ENCODE results near the gene PPARGC1A.

- TF ChIP-seq HDAC2 (IDR thresholded peaks at IDR 0.05) (no peak), KDM1A (IDR thresholded peaks at IDR 0.05; ENCODE audit: borderline replicate concordance) (no peak), NFIC (IDR thresholded peaks at IDR 0.05; ENCODE audit: low read depth, low read length) (no peak), POLR2AphosphoS5 (IDR thresholded peaks at IDR 0.05; ENCODE audit: low read length) (no peak), POLR2A (IDR thresholded peaks at IDR 0.05; ENCODE audit: low read depth, low read length) (no peak), TARDBP (IDR thresholded peaks at IDR 0.05; ENCODE audit: borderline replicate concordance) (no peak), RAD21 (IDR thresholded peaks at IDR 0.05; ENCODE audit: insufficient read depth, low read depth, low read length) (no peak), CTCF (IDR thresholded peaks at IDR 0.05 in 2 of 3, conservative IDR thresholded peaks at IDR 0.05 in 1 of 3; ENCODE audit: control insufficient read depth in 2 of 3, extremely low read depth in 1 of 3, insufficient read depth in 1 of 3, low read depth in 3 of 3, low read length in 3 of 3) (no peak), SIN3A (IDR thresholded peaks at IDR 0.05; ENCODE audit: low read depth, low read length) (no peak), MAX (IDR thresholded peaks at IDR 0.05; ENCODE audit: low read depth, low read length) (no peak)
These were observed 135.2 kb downstream of the PPARGC1A start for GRCh38 chr4:23754688-23755087.
